HG02884 (cell line): ENCODE results near the gene CRYBG3.

Source experiments
- ATAC-seq: cut with Tn5 transposase; IDR thresholded peaks from one replicate; pipeline ENCODE4 v1.9.1; 2021; ENCODE audit warnings: mild to moderate bottlenecking, moderate library complexity; ENCODE audit not compliant: unreplicated experiment

The CRYBG3 gene

GRCh38 chr3:97939401-97939800 is 117.6 kb downstream of the CRYBG3 start:
- ATAC-seq = no peak

- ATAC-seq = no peak
Observed at GRCh38 chr3:97940034-97940433, 118.2 kb downstream of the CRYBG3 start.

- no peak for ATAC-seq
Observed at GRCh38 chr3:97942801-97943546, 121.2 kb downstream of the CRYBG3 start.

GRCh38 chr3:97948351-97949109 is 126.7 kb downstream of the CRYBG3 start:
- no peak for ATAC-seq

GRCh38 chr3:97949110-97949485 is 127.3 kb downstream of the CRYBG3 start:
- ATAC-seq = no peak

GRCh38 chr3:97949743-97950142 is 127.9 kb downstream of the CRYBG3 start:
- no peak for ATAC-seq

GRCh38 chr3:97950360-97950759 is 128.5 kb downstream of the CRYBG3 start:
- ATAC-seq = no peak

GRCh38 chr3:97952280-97952679 is 130.5 kb downstream of the CRYBG3 start:
- no peak for ATAC-seq

GRCh38 chr3:97952872-97953271 is 131.1 kb downstream of the CRYBG3 start:
- no peak for ATAC-seq

GRCh38 chr3:97954228-97954827 is 132.5 kb downstream of the CRYBG3 start:
- ATAC-seq = peak; percentile 60

- no peak for ATAC-seq
Observed at GRCh38 chr3:97956051-97956450, 134.2 kb downstream of the CRYBG3 start.

GRCh38 chr3:97957617-97958311 is 136.0 kb downstream of the CRYBG3 start:
- ATAC-seq = no peak

- ATAC-seq = no peak
Observed at GRCh38 chr3:97958396-97958795, 136.6 kb downstream of the CRYBG3 start.

GRCh38 chr3:97958796-97959195 is 137.0 kb downstream of the CRYBG3 start:
- ATAC-seq = no peak

GRCh38 chr3:97959872-97960271 is 138.1 kb downstream of the CRYBG3 start:
- no peak for ATAC-seq

GRCh38 chr3:97960551-97960950 is 138.7 kb downstream of the CRYBG3 start:
- ATAC-seq = no peak

- ATAC-seq = no peak
Observed at GRCh38 chr3:97960993-97961766, 139.4 kb downstream of the CRYBG3 start.

GRCh38 chr3:97967966-97968365 is 146.2 kb downstream of the CRYBG3 start:
- no peak for ATAC-seq

GRCh38 chr3:97968376-97968775 is 146.6 kb downstream of the CRYBG3 start:
- no peak for ATAC-seq

- ATAC-seq = no peak
Observed at GRCh38 chr3:97969541-97969940, 147.7 kb downstream of the CRYBG3 start.

- no peak for ATAC-seq
Observed at GRCh38 chr3:97970156-97970555, 148.3 kb downstream of the CRYBG3 start.
